HepG2 (cell line): Measurements from ENCODE around the gene EIF2S3B. TPM values are rescaled to one million over a fixed set of nuclear protein-coding genes. Genes with fewer than 3 reads are reported as not detected.

Experiments used
- ATAC-seq: fragments of 200-7000 bp; cut with Tn5 transposase; 3 replicates; pipeline ENCODE4 v1.9.1; 2020; ENCODE audit warnings: mild to moderate bottlenecking, moderate library complexity
- BruUV-seq: library from RNA; stranded (reverse); fragments of 400-500 nt; replicated peaks from 2 replicates; lab custom pipeline; 2021; lab: Mats Ljungman, UMichigan
- CTCF ChIA-PET: fragments of 300-600 bp; formaldehyde crosslinking; extraction: SDS; loops from one replicate; lab custom pipeline; 2021; ENCODE audit warnings: low total read pairs, inconsistent platforms, low intra/inter-chr PET ratio; lab: Yijun Ruan, JAX
- POLR2A ChIA-PET: fragments of 350-600 bp; sonication (Branson Sonifier 250); formaldehyde crosslinking; loops from one replicate; lab custom pipeline; 2020; ENCODE audit warnings: antibody characterized with exemption, inconsistent platforms; lab: Yijun Ruan, JAX
- DNase-seq: peaks from one replicate; pipeline ENCODE4 v3.0.0-alpha.2; 2015; ENCODE audit warnings: low spot score
- FAIRE-seq: peaks from 3 replicates; lab custom pipeline; 2011; peaks lifted over from hg19 to GRCh38; lab: Jason Lieb, UNC
- H2AFZ ChIP-seq: one replicate; pipeline ENCODE4 v1.6.1; 2011; ENCODE audit warnings: low read length, inconsistent platforms
- H3K27ac ChIP-seq: fragments of 300-600 bp; 3 replicates; pipeline ENCODE4 v1.8.0; 2011; ENCODE audit warnings: mixed run types, mild to moderate bottlenecking, mixed read lengths, low read length, inconsistent platforms; ENCODE audit not compliant: insufficient read depth; ENCODE audit errors: extremely low read length
- H3K27me3 ChIP-seq, 2 experiments: fragments of 200-600 bp in 1 of 2; 2 replicates in 1 of 2; 3 replicates in 1 of 2; pipeline versions ENCODE4 v1.6.0 to v1.8.0; 2011; ENCODE audit warnings: low read length in 2 of 2, mild to moderate bottlenecking in 2 of 2, moderate library complexity in 2 of 2, inconsistent platforms in 1 of 2; ENCODE audit not compliant: insufficient read depth in 2 of 2, control insufficient read depth in 1 of 2
- H3K36me3 ChIP-seq, 2 experiments: fragments of 200-600 bp in 1 of 2; replicated peaks in 1 of 2; 2 replicates in 1 of 2; 3 replicates in 1 of 2; pipeline versions ENCODE4 v1.5.1 to v1.8.0; 2011; ENCODE audit warnings: low read length in 2 of 2, inconsistent platforms in 1 of 2; ENCODE audit not compliant: insufficient read depth in 2 of 2, control insufficient read depth in 1 of 2
- H3K4me1 ChIP-seq: 2 replicates; pipeline ENCODE4 v1.5.1; 2012; ENCODE audit warnings: low read length, inconsistent platforms; ENCODE audit not compliant: insufficient read depth
- H3K4me2 ChIP-seq: 2 replicates; pipeline ENCODE4 v1.6.0; 2011; ENCODE audit warnings: low read depth, low read length, inconsistent platforms
- H3K4me3 ChIP-seq, 3 experiments: fragments of 200-600 bp in 1 of 3; sonication (generic), shearing (Covaris generic) in 1 of 3; replicated peaks in 1 of 3; 2 replicates each; pipeline ENCODE4 v1.5.1; 2011 to 2016; ENCODE audit warnings: low read length in 3 of 3, inconsistent platforms in 2 of 3, low read depth in 2 of 3, mild to moderate bottlenecking in 2 of 3, control low read depth in 1 of 3, mixed read lengths in 1 of 3; ENCODE audit not compliant: insufficient read depth in 1 of 3
- H3K79me2 ChIP-seq: one replicate; pipeline ENCODE4 v1.6.1; 2011; ENCODE audit warnings: low read length, inconsistent platforms; ENCODE audit not compliant: insufficient read depth
- H3K9ac ChIP-seq: 2 replicates; pipeline ENCODE4 v1.6.0; 2011; ENCODE audit warnings: mild to moderate bottlenecking, low read depth, low read length, inconsistent platforms; ENCODE audit not compliant: insufficient read depth
- H3K9me3 ChIP-seq: 2 replicates; pipeline ENCODE4 v1.5.1; 2012; ENCODE audit warnings: mild to moderate bottlenecking, low read length
- H4K20me1 ChIP-seq: 2 replicates; pipeline ENCODE4 v1.6.0; 2011; ENCODE audit warnings: inconsistent platforms, mild to moderate bottlenecking, low read length, moderate library complexity; ENCODE audit not compliant: insufficient read depth
- BRD4 ChIP-seq: sonication (generic); formaldehyde crosslinking; IDR thresholded peaks from 2 replicates; pipeline ENCODE4 v1.4.0; 2020; ENCODE audit warnings: missing genetic modification reagents
- CREM ChIP-seq, 2 experiments: sonication (generic) in 1 of 2; formaldehyde crosslinking in 1 of 2; IDR thresholded peaks; 2 replicates each; pipeline versions ENCODE4 v1.4.0 to v1.6.1; 2016 to 2020; ENCODE audit warnings: antibody characterized with exemption in 1 of 2, mild to moderate bottlenecking in 1 of 2, missing genetic modification reagents in 1 of 2
- HOXA9 ChIP-seq: sonication (generic); formaldehyde crosslinking; IDR thresholded peaks from 2 replicates; pipeline ENCODE4 v1.8.1; 2022; ENCODE audit warnings: missing genetic modification reagents, mild to moderate bottlenecking, moderate library complexity, borderline replicate concordance
- NR1H2 ChIP-seq: sonication (generic); formaldehyde crosslinking; IDR thresholded peaks from 2 replicates; pipeline ENCODE4 v1.8.1; 2022; ENCODE audit warnings: low read depth, missing genetic modification reagents, borderline replicate concordance
- NRL ChIP-seq: sonication (generic); formaldehyde crosslinking; IDR thresholded peaks from 2 replicates; pipeline ENCODE4 v1.5.0; 2020; ENCODE audit warnings: missing genetic modification reagents, mild to moderate bottlenecking, moderate library complexity, borderline replicate concordance
- POGK ChIP-seq: sonication (generic); formaldehyde crosslinking; conservative IDR thresholded peaks from 2 replicates; pipeline ENCODE4 v1.8.0; 2022; ENCODE audit warnings: mild to moderate bottlenecking, moderate library complexity, missing genetic modification reagents
- SNAPC5 ChIP-seq: sonication (generic); formaldehyde crosslinking; IDR thresholded peaks from 2 replicates; pipeline ENCODE4 v1.8.1; 2023; ENCODE audit warnings: mild to moderate bottlenecking, missing genetic modification reagents, borderline replicate concordance
- SOX6 ChIP-seq, 2 experiments: fragments of 450-650 bp in 1 of 2; sonication (generic) in 1 of 2; formaldehyde crosslinking in 1 of 2; IDR thresholded peaks; 2 replicates each; pipeline versions ENCODE4 v1.4.0 to v1.6.1; 2017 to 2020; ENCODE audit warnings: antibody characterized with exemption in 1 of 2, mild to moderate bottlenecking in 1 of 2, missing genetic modification reagents in 1 of 2
- TOPORS ChIP-seq: sonication (generic); formaldehyde crosslinking; IDR thresholded peaks from 2 replicates; pipeline ENCODE4 v1.8.0; 2023; ENCODE audit warnings: mild to moderate bottlenecking, missing genetic modification reagents
- UBTF ChIP-seq: sonication (generic); formaldehyde crosslinking; IDR thresholded peaks from 2 replicates; pipeline ENCODE4 v1.4.0; 2020; ENCODE audit warnings: mild to moderate bottlenecking, missing genetic modification reagents
- ZBED4 ChIP-seq: sonication (generic); formaldehyde crosslinking; IDR thresholded peaks from 2 replicates; pipeline ENCODE4 v1.4.0; 2020; ENCODE audit warnings: missing genetic modification reagents, borderline replicate concordance
- ZBTB34 ChIP-seq: sonication (generic); formaldehyde crosslinking; IDR thresholded peaks from 2 replicates; pipeline ENCODE4 v1.8.0; 2022; ENCODE audit warnings: mild to moderate bottlenecking, missing genetic modification reagents
- ZFY ChIP-seq: sonication (generic); formaldehyde crosslinking; IDR thresholded peaks from 2 replicates; pipeline ENCODE4 v1.4.0; 2020; ENCODE audit warnings: missing genetic modification reagents
- ZNF12 ChIP-seq: sonication (generic); formaldehyde crosslinking; IDR thresholded peaks from 2 replicates; pipeline ENCODE4 v1.5.0; 2020; ENCODE audit warnings: missing genetic modification reagents
- ZNF382 ChIP-seq: sonication (generic); formaldehyde crosslinking; IDR thresholded peaks from 2 replicates; pipeline ENCODE4 v1.5.0; 2020; ENCODE audit warnings: missing genetic modification reagents, mild to moderate bottlenecking, borderline replicate concordance
- WGBS: methylation state at CpG from one replicate; pipeline ENCODE4 v1.1.6; 2017; ENCODE audit warnings: low lambda C conversion rate; 5-methylcytosine and 5-hydroxymethylcytosine counted together
- in situ Hi-C: cut with HindIII; loops from 2 replicates; pipeline ENCODE4 v1.10.0; 2017; ENCODE audit warnings: low pct_unique_long_range_greater_than_20kb; ENCODE audit not compliant: extremely low pct_ligation_motif_present
- intact Hi-C: fragments of 100-400 bp; cut with micrococcal nuclease; formaldehyde crosslinking; loops from one replicate; pipeline ENCODE4 v1.10.0; 2022; ENCODE audit not compliant: unreplicated experiment
- polyA plus RNA-seq, 8 experiments: library from polyadenylated mRNA; depleted of rRNA in 3 of 8; stranded (reverse) in 7 of 8; unstranded in 1 of 8; fragments of >200 nt; fragmentation: Illumina TruSeq in 4 of 8; extraction: Trizol in 4 of 8; gene quantifications; 2 replicates each; pipeline versions ENCODE4 v1.2.1 to v1.2.3, GENCODE V29; 2011 to 2016; ENCODE audit warnings: low read depth in 4 of 8, missing spikeins in 1 of 8, mixed read lengths in 1 of 8; ENCODE audit not compliant: insufficient read depth in 1 of 8
- total RNA-seq, 5 experiments: library from RNA; depleted of rRNA; stranded (reverse); fragments of >200 nt; fragmentation: Illumina TruSeq; extraction: Trizol; gene quantifications; 2 replicates each; pipeline ENCODE4 v1.2.3, GENCODE V29; 2016; ENCODE audit warnings: low read depth in 1 of 5

Gene EIF2S3B
- total and polyA plus RNA-seq, 2 of the 13 experiments (the other 11 are each of a cell fraction or from before 2014, with no cell fraction given), result 3.6 to 7.6 TPM

- 0% methylated on average over 2 of the region's 2 CpGs for WGBS
- TF ChIP-seq ZNF12 (CRISPR knock-in tag) (no peak), ZBED4 (CRISPR knock-in tag) (no peak), NR1H2 (CRISPR knock-in tag) (no peak), ZBTB34 (CRISPR knock-in tag) (no peak), SNAPC5 (CRISPR knock-in tag) (no peak), POGK (no peak), UBTF (CRISPR knock-in tag) (no peak), ZNF382 (no peak), NRL (CRISPR knock-in tag) (no peak), HOXA9 (CRISPR knock-in tag) (no peak), ZFY (CRISPR knock-in tag) (no peak), BRD4 (CRISPR knock-in tag) (no peak), TOPORS (no peak), CREM (IDR thresholded peaks at IDR 0.05) (no peak), CREM (CRISPR knock-in tag; IDR thresholded peaks at IDR 0.05) (no peak), SOX6 (IDR thresholded peaks at IDR 0.05) (no peak), SOX6 (CRISPR knock-in tag; IDR thresholded peaks at IDR 0.05) (no peak)
These were observed 35.1 kb downstream of the EIF2S3B start for GRCh38 chr12:10540776-10541205.

More at GRCh38 chr12:10540776-10541205, 35.1 kb downstream of the EIF2S3B start:
- H3K79me2 ChIP-seq, result no peaks in the 10 kb centered on the region
- H3K4me1 ChIP-seq, result no peaks in the 10 kb centered on the region
- DNase-seq (no peak), FAIRE-seq (no peak), ATAC-seq (no peak)
- H3K9ac ChIP-seq, result no peak overlapping the region
- POLR2A ChIA-PET, result no interaction called here
- H2AFZ ChIP-seq, result no peak overlapping the region
- no peaks in the 10 kb centered on the region for H3K36me3 ChIP-seq
- H4K20me1 ChIP-seq, result no peaks in the 10 kb centered on the region
- CTCF ChIA-PET, result no interaction called here
- intact Hi-C loops, result no loop called here
- H3K4me3 ChIP-seq, result no peak overlapping the region
- H3K27me3 ChIP-seq, result no peaks in the 10 kb centered on the region; a peak in 1 of 5 replicates
- no peaks in the 10 kb centered on the region for H3K9me3 ChIP-seq
- no peak overlapping the region for H3K4me2 ChIP-seq
- BruUV-seq, result no TSS peak
- in situ Hi-C loops, result no loop called here
- no peak overlapping the region for H3K27ac ChIP-seq
